CD14-positive monocyte (primary cell): ENCODE data around the gene NKPD1. TPM values are rescaled to one million over a fixed set of nuclear protein-coding genes. Genes with fewer than 3 reads are reported as not detected.

Experiments used
- DNase-seq, 3 donors: peaks; one replicate each; pipeline ENCODE4 v3.0.0-alpha.2; 2011 to 2022
- H2AFZ ChIP-seq: 2 replicates; pipeline ENCODE4 v1.6.0; 2012; ENCODE audit warnings: mild to moderate bottlenecking, low read depth, low read length, inconsistent platforms; ENCODE audit not compliant: insufficient read depth, poor library complexity, severe bottlenecking
- H3K27ac ChIP-seq, 2 donors: 1 replicate in 1 of 2; 2 replicates in 1 of 2; pipeline ENCODE4 v1.5.1; 2012 to 2013; ENCODE audit warnings: low read length in 2 of 2, control low read depth in 1 of 2, inconsistent platforms in 1 of 2, low read depth in 1 of 2, mild to moderate bottlenecking in 1 of 2
- H3K27me3 ChIP-seq, 2 donors: one replicate each; pipeline versions ENCODE4 v1.6.0 to v1.6.1; 2011 to 2013; ENCODE audit warnings: low read length in 2 of 2; ENCODE audit not compliant: control insufficient read depth in 2 of 2, insufficient read depth in 2 of 2
- H3K36me3 ChIP-seq, 2 donors: replicated peaks in 1 of 2; 1 replicate in 1 of 2; 2 replicates in 1 of 2; pipeline versions ENCODE4 v1.5.1 to v1.6.1; 2012 to 2013; ENCODE audit warnings: low read length in 2 of 2, control low read depth in 1 of 2, inconsistent platforms in 1 of 2, mild to moderate bottlenecking in 1 of 2; ENCODE audit not compliant: insufficient read depth in 2 of 2, control insufficient read depth in 1 of 2
- H3K4me1 ChIP-seq, 2 donors: 1 replicate in 1 of 2; 2 replicates in 1 of 2; pipeline versions ENCODE4 v1.5.1 to v1.6.1; 2012 to 2013; ENCODE audit warnings: low read length in 2 of 2, control low read depth in 1 of 2, inconsistent platforms in 1 of 2, mild to moderate bottlenecking in 1 of 2, moderate library complexity in 1 of 2; ENCODE audit not compliant: insufficient read depth in 2 of 2, control insufficient read depth in 1 of 2
- H3K4me2 ChIP-seq: replicated peaks from 2 replicates; pipeline ENCODE3; 2012; ENCODE audit warnings: low read length, moderate library complexity, mild to moderate bottlenecking; ENCODE audit not compliant: poor library complexity, severe bottlenecking; ENCODE audit errors: extremely low read depth
- H3K4me3 ChIP-seq, 3 experiments: fragments of 200-600 bp in 1 of 3; sonication (generic) in 1 of 3; replicated peaks in 1 of 3; 1 replicate in 2 of 3; 2 replicates in 1 of 3; pipeline ENCODE4 v1.5.1; 2011 to 2013; ENCODE audit warnings: low read length in 3 of 3, mild to moderate bottlenecking in 3 of 3, control low read depth in 2 of 3, low read depth in 2 of 3, inconsistent platforms in 1 of 3, moderate library complexity in 1 of 3
- H3K79me2 ChIP-seq: 2 replicates; pipeline ENCODE4 v1.6.0; 2012; ENCODE audit warnings: mild to moderate bottlenecking, control low read depth, inconsistent platforms, low read length, moderate library complexity; ENCODE audit not compliant: insufficient read depth
- H3K9ac ChIP-seq: 2 replicates; pipeline ENCODE4 v1.6.0; 2017; ENCODE audit warnings: low read length, mild to moderate bottlenecking; ENCODE audit not compliant: insufficient read depth, poor library complexity, severe bottlenecking
- H3K9me3 ChIP-seq, 2 donors: replicated peaks in 1 of 2; 1 replicate in 1 of 2; 2 replicates in 1 of 2; pipeline versions ENCODE4 v1.5.1 to v1.6.1; 2012 to 2013; ENCODE audit warnings: low read length in 2 of 2, control low read depth in 1 of 2; ENCODE audit not compliant: control insufficient read depth in 1 of 2, insufficient read depth in 1 of 2
- H4K20me1 ChIP-seq: 2 replicates; pipeline ENCODE4 v1.6.0; 2012; ENCODE audit warnings: mild to moderate bottlenecking, low read length, control low read depth, moderate library complexity; ENCODE audit not compliant: insufficient read depth
- H3K27ac Mint-ChIP-seq, 7 donors: one replicate each; pipeline ENCODE4 v1.8.0; 2020; ENCODE audit warnings: mild to moderate bottlenecking in 7 of 7, mixed read lengths in 7 of 7, moderate library complexity in 6 of 7, inconsistent platforms in 2 of 7
- H3K27me3 Mint-ChIP-seq, 3 donors: one replicate each; pipeline ENCODE4 v1.8.0; 2021 to 2022; ENCODE audit warnings: low read depth in 3 of 3, mild to moderate bottlenecking in 3 of 3, mixed read lengths in 3 of 3, moderate library complexity in 3 of 3, inconsistent platforms in 1 of 3
- H3K36me3 Mint-ChIP-seq, 2 donors: one replicate each; pipeline ENCODE4 v1.8.0; 2020; ENCODE audit warnings: mixed read lengths in 2 of 2, inconsistent platforms in 1 of 2, mild to moderate bottlenecking in 1 of 2
- H3K4me1 Mint-ChIP-seq: one replicate; pipeline ENCODE4 v1.8.0; 2020; ENCODE audit warnings: mild to moderate bottlenecking, mixed read lengths
- H3K4me3 Mint-ChIP-seq, 2 donors: one replicate each; pipeline ENCODE4 v1.8.0; 2020; ENCODE audit warnings: mild to moderate bottlenecking in 2 of 2, mixed read lengths in 2 of 2, moderate library complexity in 1 of 2
- H3K9me3 Mint-ChIP-seq, 7 donors: one replicate each; pipeline ENCODE4 v1.8.0; 2020 to 2022; ENCODE audit warnings: mixed read lengths in 7 of 7, mild to moderate bottlenecking in 6 of 7, moderate library complexity in 6 of 7, inconsistent platforms in 2 of 7
- WGBS: methylation state at CpG from one replicate; pipeline ENCODE4 v1.1.5; 2013; ENCODE audit warnings: missing lambda C conversion rate; ENCODE audit not compliant: insufficient coverage; 5-methylcytosine and 5-hydroxymethylcytosine counted together
- intact Hi-C, 2 donors: fragments of 100-400 bp; cut with micrococcal nuclease; formaldehyde crosslinking; loops; one replicate each; pipeline versions ENCODE4 v1.15.0 to v1.15.1; 2023
- polyA plus RNA-seq, 3 donors: library from polyadenylated mRNA; depleted of rRNA in 1 of 3; unstranded in 2 of 3; stranded (reverse) in 1 of 3; fragments of 300-500 nt in 2 of 3; fragments of >200 nt in 1 of 3; fragmentation: Illumina TruSeq in 2 of 3; gene quantifications; 1 replicate in 2 of 3; 2 replicates in 1 of 3; pipeline ENCODE4 v1.2.3, GENCODE V29; 2012 to 2021
- TF ChIP-seq, protein P1 (sequence below): fragments of 200-600 bp; IDR thresholded peaks from one replicate; pipeline ENCODE4 v1.8.0; 2022; ENCODE audit warnings: antibody characterized with exemption, mild to moderate bottlenecking

Gene NKPD1
- polyA plus RNA-seq, 3 donors, result 0.11 TPM; not detected in 2

GRCh38 chr19:45189971-45190370, 29.2 kb upstream of the NKPD1 start:
- intact Hi-C loops, result loop anchor here in 1 of 2 donors (5.0 kb wide), 1 partner anchor 93 kb away; no protein-coding TSS in a partner anchor
- WGBS, result no CpG with 5 or more reads among the region's 1 CpG
- Histone ChIP-seq H3K27ac (no peak overlapping the region), H3K9ac (no peak overlapping the region), H3K9me3 (no peaks in the 10 kb centered on the region), H3K79me2 (no peaks in the 10 kb centered on the region), H2AFZ (no peak overlapping the region), H3K36me3 (no peaks in the 10 kb centered on the region), H3K27me3 (no peaks in the 10 kb centered on the region), H4K20me1 (peaks cover 8% of the 10 kb centered on the region), H3K4me2 (no peak overlapping the region), H3K4me3 (no peak overlapping the region), H3K4me1 (peaks cover 6% of the 10 kb centered on the region in 2 donors)
- DNase-seq, result no peak
- Mint-ChIP-seq H3K36me3 (no peaks in the 10 kb centered on the region), H3K4me1 (peaks cover 8% of the 10 kb centered on the region), H3K9me3 (peaks cover 0 to 12% (median 0%) of the 10 kb centered on the region in 7 donors), H3K4me3 (no peak overlapping the region), H3K27ac (no peak overlapping the region), H3K27me3 (peaks cover 0 to 6% (median 2%) of the 10 kb centered on the region in 3 donors)
- TF ChIP-seq, protein P1, sequence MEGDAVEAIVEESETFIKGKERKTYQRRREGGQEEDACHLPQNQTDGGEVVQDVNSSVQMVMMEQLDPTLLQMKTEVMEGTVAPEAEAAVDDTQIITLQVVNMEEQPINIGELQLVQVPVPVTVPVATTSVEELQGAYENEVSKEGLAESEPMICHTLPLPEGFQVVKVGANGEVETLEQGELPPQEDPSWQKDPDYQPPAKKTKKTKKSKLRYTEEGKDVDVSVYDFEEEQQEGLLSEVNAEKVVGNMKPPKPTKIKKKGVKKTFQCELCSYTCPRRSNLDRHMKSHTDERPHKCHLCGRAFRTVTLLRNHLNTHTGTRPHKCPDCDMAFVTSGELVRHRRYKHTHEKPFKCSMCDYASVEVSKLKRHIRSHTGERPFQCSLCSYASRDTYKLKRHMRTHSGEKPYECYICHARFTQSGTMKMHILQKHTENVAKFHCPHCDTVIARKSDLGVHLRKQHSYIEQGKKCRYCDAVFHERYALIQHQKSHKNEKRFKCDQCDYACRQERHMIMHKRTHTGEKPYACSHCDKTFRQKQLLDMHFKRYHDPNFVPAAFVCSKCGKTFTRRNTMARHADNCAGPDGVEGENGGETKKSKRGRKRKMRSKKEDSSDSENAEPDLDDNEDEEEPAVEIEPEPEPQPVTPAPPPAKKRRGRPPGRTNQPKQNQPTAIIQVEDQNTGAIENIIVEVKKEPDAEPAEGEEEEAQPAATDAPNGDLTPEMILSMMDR, result no peak

DNA sequence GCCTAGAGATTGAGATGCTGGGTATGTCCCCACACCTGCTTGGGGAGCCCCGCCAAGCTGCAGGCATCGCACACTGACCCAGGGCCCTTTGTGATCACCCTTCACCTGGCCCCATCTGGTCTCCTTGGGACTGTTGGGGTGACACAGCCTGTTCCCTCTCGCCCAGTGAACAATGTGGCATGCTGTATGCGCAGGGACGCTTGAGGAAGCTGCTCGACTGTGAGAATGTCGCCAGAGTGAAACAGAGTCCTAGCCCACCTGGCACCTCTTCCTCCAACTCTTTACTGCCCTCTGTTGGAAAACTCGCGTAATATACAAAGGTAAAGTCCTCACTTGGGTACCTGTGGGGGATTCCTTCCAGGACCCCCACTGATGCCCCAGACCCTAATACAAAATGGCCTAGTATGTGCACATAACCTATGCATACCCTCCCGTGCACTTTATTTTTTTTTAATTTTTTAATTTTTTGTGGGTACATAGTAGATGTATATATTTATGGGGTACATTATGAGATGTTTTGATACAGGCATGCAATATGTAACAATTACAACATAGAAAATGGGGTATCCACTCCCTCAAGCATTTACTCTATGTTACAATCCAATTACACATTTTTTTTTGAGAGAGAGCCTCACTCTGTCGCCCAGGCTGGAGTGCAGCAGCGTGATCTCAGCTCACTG, 26.8 kb upstream of the NKPD1 start:
- Mint-ChIP-seq H3K27me3 (peaks cover 0 to 6% (median 2%) of the 10 kb centered on the region in 3 donors), H3K27ac (no peak overlapping the region), H3K36me3 (peaks cover 3 to 4% of the 10 kb centered on the region in 2 donors), H3K4me3 (no peak overlapping the region), H3K4me1 (peaks cover 29% of the 10 kb centered on the region), H3K9me3 (peaks cover 0 to 12% (median 0%) of the 10 kb centered on the region in 7 donors)
- Histone ChIP-seq H3K4me3 (no peak overlapping the region), H3K4me1 (peaks cover 22 to 30% of the 10 kb centered on the region in 2 donors), H3K79me2 (peaks cover 5% of the 10 kb centered on the region), H3K27ac (no peak overlapping the region), H3K4me2 (no peak overlapping the region), H4K20me1 (peaks cover 18% of the 10 kb centered on the region), H3K9ac (no peak overlapping the region), H3K9me3 (no peaks in the 10 kb centered on the region), H2AFZ (no peak overlapping the region), H3K27me3 (no peaks in the 10 kb centered on the region), H3K36me3 (no peaks in the 10 kb centered on the region)
- WGBS, result 39% methylated on average over 11 of the region's 12 CpGs
- TF ChIP-seq, protein P1, result peak; percentile 65
- intact Hi-C loops, result loop anchor here in 1 of 2 donors (5.0 kb wide), 1 partner anchor 90 kb away; no protein-coding TSS in a partner anchor
- DNase-seq, result peak in 1 of 3 donors; percentile 32
